GM19438 (cell line): ENCODE results near the gene FCSK.
A peak's percentile ranks its signal among the peaks of the same experiment; 100 is the strongest.
"Not testable (repeated sequence)": the region's sequence is repeated elsewhere in the genome, so short reads cannot be mapped to it uniquely, and the experiment has no call there.

Experiments used
- ATAC-seq: cut with Tn5 transposase; IDR thresholded peaks from one replicate; pipeline ENCODE4 v1.9.1; 2021; ENCODE audit warnings: low read depth; ENCODE audit not compliant: unreplicated experiment

Gene FCSK

GRCh38 chr16:70430667-70431536 is 23.5 kb upstream of the FCSK start:
- peak; percentile 43 for ATAC-seq

GRCh38 chr16:70432356-70432722 is 22.1 kb upstream of the FCSK start:
- no peak for ATAC-seq

GRCh38 chr16:70432723-70433457 is 21.5 kb upstream of the FCSK start:
- ATAC-seq: peak; percentile 25

GRCh38 chr16:70433458-70434103 is 20.8 kb upstream of the FCSK start:
- no peak for ATAC-seq

- ATAC-seq: no peak
Observed at GRCh38 chr16:70434484-70435260, 19.7 kb upstream of the FCSK start.

GRCh38 chr16:70437017-70437581 is 17.3 kb upstream of the FCSK start:
- no peak for ATAC-seq

- ATAC-seq: no peak
Observed at GRCh38 chr16:70437582-70438557, 16.5 kb upstream of the FCSK start.

GRCh38 chr16:70438585-70438968 is 15.8 kb upstream of the FCSK start:
- ATAC-seq: peak; percentile 12

- peak; percentile 78 for ATAC-seq
Observed at GRCh38 chr16:70438969-70439862, 15.2 kb upstream of the FCSK start, which contains the start of gene ST3GAL2. ST3GAL2 (minus strand) TSS chr16:70439100; CDS start chr16:70398530, 40,570 bp downstream.

- ATAC-seq: no peak
Observed at GRCh38 chr16:70440009-70440692, 14.2 kb upstream of the FCSK start.

GRCh38 chr16:70441406-70441990 is 12.9 kb upstream of the FCSK start:
- no peak for ATAC-seq

- no peak for ATAC-seq
Observed at GRCh38 chr16:70442344-70442743, 12.1 kb upstream of the FCSK start.

GRCh38 chr16:70444249-70445063 is 9.9 kb upstream of the FCSK start:
- ATAC-seq: no peak

GRCh38 chr16:70448075-70448474 is 6.3 kb upstream of the FCSK start:
- no peak for ATAC-seq

GRCh38 chr16:70450142-70451003 is 4.0 kb upstream of the FCSK start:
- ATAC-seq: not testable (repeated sequence)
